IPS-NIHi7 (cell line): ENCODE data around the gene TNPO3.
A peak's percentile ranks its signal among the peaks of the same experiment; 100 is the strongest.
"Not testable (repeated sequence)": the region's sequence is repeated elsewhere in the genome, so short reads cannot be mapped to it uniquely, and the experiment has no call there.

Experiments
- DNase-seq: peaks from one replicate; pipeline ENCODE4 v3.0.0; 2012; ENCODE audit warnings: mixed read lengths; ENCODE audit errors: extremely low spot score

TNPO3 gene

GRCh38 chr7:129069021-129069420 is 14.1 kb upstream of the TNPO3 start:
- DNase-seq, result no peak

DNA sequence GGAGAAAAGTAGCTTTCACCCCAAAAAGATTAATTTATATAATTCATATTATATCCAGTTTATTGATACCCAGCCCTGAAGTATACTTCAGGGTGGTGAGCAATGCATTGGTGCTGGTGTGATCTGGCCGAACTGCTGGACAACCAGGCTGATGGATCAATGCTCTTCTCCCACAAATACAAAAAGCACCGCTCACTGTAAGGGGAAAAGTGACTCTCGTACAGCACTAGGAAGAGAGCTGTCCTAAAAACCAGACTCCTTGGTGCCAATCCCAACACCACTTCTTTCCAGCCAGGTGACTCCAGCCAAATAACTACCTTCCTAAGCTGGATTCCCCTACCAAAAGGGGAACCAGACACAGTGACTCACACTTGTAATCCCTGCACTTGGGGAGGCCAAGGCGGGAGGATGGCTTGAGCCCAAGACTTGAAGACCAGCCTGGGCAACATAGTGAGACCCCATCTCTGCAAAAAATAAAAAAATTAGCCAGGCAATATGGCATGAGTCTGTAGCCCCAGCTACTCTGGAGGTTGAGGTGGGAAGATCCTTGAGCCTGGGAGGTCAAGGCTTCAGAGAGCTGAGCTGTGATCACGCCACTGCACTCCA is 13.1 kb upstream of the TNPO3 start:
- DNase-seq, result no peak

DNA sequence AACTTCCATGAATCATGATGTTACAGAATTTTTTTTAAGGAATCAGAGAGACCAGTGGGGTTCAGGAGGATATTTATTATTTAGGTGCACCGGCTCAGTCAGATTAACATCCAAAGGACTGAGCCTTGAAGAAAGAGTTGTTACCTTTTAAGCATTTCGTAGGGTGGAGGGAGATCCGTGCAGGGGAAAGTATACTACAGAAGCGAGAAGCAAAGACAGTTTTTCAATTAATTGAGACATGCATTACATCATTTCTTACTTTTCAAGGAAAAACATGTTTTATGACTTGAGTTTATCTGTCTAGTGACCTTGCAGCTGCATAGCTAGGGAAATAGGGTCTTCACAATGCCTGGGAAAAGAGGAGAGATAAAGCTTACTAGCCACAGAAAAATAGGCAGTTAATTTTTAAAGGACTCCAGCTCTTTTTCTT is 12.2 kb upstream of the TNPO3 start:
- DNase-seq, result not testable (repeated sequence)

- peak; percentile 79 for DNase-seq
These were observed 11.6 kb upstream of the TNPO3 start for GRCh38 chr7:129066290-129067131.

DNA sequence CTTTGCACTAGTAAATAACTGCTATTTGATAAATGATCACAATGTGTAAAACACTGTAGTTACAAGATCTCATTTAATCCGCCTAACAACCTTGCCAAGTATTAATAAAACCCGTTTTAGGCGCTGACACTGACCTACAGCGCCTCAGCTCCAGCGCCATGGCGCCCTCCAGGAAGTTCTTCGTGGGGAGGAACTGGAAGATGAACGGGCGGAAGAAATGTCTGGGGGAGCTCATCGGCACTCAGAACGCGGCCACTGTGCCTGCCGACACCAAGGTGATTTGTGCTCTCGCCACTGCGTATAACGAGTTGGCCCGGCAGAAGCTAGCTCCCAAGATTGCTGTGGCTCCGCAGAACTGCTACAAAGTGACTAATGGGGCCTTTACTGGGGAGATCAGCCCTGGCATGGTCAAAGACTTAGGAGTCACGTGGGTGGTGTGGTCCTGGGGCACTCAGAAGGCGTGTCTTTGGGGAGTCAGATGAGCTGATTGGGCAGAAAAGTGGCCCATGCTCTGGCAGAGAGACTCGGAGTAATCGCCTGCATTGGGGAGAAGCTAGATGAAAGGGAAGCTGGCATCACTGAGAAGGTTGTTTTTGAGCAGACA is 1.1 kb upstream of the TNPO3 start:
- DNase-seq, result no peak

DNA sequence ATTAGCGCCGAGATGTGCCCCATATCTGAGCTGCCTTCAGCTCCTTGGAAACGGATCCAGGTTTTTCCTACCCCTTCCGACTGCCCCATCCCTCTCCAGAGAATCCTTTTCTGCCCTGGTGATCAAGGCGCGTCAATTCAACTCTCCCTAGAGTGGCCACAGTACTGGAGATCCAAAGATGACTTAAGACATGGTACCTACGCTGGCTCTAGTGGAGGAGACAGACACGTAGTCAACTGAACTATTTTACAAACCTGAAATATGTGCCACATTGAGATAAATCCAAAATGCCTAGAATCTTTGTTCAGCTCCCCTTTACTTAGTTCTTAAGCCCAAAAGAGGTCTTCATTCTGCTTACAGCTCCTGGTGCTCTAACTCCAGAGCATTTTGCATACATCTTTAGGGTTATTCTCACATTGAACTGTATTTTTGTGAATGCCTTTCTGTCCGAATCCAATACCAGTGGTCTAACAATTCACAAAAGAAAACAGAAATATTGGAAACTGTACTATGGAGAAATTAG is 444 bp upstream of the TNPO3 start:
- no peak for DNase-seq

GRCh38 chr7:129053938-129054437 is 923 bp downstream of the TNPO3 start:
- DNase-seq, result no peak

DNA sequence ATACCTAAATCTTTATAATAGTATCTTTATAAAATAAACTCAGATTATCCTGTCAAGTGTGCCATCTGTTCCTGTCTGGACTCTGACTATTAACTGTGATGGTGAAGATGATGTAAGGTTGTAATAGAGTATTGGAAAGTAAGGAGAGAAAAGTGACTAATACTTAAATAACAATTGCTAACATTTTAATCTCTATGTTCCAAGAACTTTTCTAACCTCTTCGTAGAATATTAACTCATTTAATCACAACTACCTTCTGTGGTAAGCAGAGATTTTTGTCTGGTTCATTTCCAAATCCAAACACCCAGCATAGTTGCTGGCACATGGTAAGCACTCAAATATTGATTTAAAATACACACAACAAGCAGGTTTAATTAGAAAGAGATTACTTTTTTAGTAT is 2.5 kb downstream of the TNPO3 start:
- no peak for DNase-seq

DNA sequence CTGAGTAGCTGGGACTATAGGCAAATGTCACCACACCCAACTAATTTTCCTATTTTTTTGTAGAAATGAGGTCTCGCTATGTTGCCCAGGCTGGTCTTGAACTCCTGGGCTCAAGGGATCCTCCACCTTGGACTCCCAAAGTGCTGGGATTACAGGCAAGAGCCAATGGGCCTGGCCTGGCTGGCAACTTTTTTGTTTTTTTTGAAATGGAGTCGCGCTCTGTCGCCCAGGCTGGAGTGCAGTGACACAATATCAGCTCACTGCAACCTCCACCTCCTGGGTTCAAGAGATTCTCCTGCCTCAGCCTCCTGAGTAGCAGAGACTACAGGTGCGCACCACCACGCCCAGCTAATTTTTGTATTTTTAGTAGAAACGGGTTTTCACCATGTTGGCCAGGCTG is 3.5 kb downstream of the TNPO3 start:
- not testable (repeated sequence) for DNase-seq

- DNase-seq, result no peak
These were observed 7.2 kb downstream of the TNPO3 start for GRCh38 chr7:129047761-129048160.

- DNase-seq, result no peak
These were observed 9.2 kb downstream of the TNPO3 start for GRCh38 chr7:129045682-129046081.

DNA sequence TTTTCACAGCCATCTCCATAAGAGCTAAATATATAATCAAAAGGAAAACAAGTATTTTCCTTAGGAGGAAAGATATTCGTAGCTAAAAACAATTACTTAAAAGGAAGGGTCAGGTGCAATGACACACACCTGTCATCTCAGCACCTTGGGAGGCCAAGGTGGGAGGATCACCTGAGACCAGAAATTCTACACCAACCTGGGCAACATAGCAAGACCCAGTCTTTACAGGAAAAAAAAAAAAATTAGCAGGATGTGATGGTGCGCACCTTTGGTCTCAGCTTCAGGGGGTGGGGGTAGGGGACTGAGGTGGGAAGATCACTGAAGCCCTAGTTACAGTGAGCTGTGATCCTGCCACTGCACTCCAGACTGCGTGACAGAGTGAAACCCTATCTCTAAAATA is 11.9 kb downstream of the TNPO3 start:
- DNase-seq, result no peak

DNA sequence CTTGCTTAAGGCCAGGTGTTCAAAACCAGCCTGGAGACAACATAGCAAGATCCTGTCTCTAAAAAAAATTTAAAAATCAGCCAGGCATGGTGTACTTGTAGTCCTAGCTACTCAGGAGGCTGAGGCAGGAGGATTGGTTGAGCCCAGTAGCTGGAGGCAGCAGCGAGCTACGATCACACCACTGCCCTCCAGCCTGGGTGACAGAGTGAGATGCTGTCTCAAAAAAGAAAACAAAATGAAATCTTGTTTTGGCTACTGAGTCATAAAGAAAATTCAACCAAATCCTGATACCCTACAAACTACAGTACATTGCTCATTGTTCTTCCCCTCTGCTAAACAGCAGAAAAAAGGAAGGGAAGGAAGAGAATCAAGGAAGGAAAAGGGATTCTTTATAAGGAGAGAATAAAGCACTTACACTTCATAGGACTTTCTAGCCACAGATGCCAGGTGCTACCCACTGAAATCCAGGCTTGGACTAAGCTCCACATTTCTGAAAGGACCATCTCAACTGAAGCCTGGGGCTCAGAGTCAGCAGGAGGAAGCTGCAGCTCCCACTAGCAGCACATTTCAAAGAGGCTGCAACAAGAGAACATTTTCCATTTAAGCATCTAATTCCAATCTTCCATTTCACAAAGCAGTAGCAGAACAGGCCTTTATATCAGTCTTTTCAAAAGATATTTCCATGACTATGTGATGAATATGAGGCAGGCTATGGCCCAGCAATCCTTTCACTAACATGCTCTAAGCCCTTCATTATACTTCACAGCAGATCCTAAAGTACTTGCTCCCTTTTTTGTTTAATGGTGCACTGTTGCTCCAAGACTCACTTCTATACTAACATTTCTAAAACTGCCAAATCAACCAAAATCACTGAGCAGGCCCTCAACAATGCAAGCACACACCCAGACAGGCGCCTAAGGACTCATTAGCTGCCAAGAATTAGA is 13.5 kb downstream of the TNPO3 start:
- no peak for DNase-seq

DNA sequence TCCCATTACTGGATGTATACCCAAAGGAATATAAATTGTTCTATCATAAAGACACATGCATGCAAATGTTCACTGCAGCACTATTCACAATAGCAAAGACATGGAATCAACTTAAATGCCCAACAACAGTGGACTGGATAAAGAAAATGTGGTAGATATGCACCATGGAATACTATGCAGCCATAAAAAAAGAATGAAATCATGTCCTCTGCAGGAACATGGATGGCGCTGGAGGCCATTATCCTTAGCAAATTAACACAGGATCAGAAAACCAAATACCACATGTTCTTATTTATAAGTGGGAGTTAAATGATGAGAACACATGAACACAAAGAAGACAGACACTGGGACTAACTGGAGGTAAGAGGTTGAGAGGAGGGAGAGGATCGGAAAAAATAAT is 16.4 kb downstream of the TNPO3 start:
- DNase-seq, result not testable (repeated sequence)

- no peak for DNase-seq
These were observed 17.3 kb downstream of the TNPO3 start for GRCh38 chr7:129037585-129037984.

- no peak for DNase-seq
These were observed 22.9 kb downstream of the TNPO3 start for GRCh38 chr7:129032017-129032416.

DNA sequence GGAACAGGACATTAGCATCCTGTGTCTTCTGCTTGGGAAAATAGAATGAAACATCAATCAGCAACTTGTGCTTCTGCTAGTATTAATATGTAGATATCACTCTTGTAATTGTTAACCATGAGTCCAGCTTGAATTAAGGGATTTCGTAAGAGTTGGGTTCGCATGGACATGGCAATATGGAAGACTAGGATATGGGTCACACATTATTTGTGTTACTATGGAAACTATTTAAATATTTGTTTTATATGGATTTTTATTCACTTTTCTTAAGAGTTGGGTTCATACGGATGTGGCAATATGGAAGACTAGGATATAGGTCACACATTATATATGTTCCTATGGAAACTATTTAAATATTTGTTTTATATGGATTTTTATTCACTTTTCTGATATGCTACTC is 24.5 kb downstream of the TNPO3 start:
- no peak for DNase-seq

DNA sequence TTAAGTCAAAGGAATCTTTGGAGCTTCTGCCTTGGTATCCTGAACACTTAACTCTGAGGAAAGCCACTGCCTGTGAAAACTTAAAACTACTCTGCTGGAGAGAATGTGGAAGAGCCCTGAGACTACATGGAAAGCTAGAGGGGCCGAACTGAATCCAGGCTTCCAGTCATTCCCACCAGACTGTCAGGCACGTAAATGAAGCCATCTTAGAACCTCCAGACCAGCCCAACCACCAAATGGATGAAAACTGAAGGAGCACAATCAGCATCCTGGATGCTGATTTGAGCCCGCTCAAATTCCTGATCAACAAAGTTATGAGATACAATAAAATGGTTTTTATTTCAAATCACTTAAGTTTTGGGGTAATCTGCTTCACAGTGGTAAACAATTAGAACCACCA is 30.8 kb downstream of the TNPO3 start:
- no peak for DNase-seq

- no peak for DNase-seq
These were observed 33.3 kb downstream of the TNPO3 start for GRCh38 chr7:129021656-129022055.

DNA sequence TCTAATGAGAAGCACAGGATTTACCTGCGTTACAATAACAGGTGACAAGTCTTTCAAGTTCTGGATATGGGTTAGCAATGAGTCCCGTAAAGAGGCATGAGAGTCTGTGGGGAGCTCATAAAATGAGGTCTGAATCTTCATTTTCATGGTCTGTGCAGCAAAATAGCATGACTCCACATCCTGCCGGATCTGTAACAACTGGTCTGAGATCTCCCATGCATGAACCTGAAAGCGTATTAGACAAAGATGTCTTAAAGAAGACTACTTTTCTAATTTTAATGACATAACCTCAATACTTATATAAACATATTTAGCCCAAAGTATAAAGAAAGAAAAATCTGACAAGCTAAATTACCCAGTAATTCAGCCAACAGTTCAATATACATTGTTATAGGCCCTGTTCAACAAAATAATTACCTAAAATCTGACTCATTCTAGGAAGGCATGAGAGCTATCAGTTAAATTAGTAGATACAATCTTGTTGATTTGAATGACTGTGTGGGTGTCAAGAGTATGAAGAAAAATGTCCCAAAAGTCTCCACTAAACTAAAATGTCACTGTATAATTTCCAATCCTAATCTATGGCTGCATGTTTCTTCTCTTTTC is 36.9 kb downstream of the TNPO3 start:
- DNase-seq, result no peak

GRCh38 chr7:129017264-129017663 is 37.6 kb downstream of the TNPO3 start:
- DNase-seq, result no peak
